SK-N-MC (cell line): Measurements from ENCODE around the gene INHBB.

Experiments
- EZH2 ChIP-seq: fragments of 200-600 bp; sonication (generic); IDR thresholded peaks from one replicate; pipeline ENCODE4 v1.6.1; 2017; ENCODE audit warnings: antibody characterized with exemption
- POLR2AphosphoS5 ChIP-seq: IDR thresholded peaks from 2 replicates; pipeline ENCODE4 v1.6.1; 2012; ENCODE audit warnings: mild to moderate bottlenecking, low read depth, low read length, borderline replicate concordance

- no peak for TF ChIP-seq POLR2AphosphoS5
- TF ChIP-seq EZH2 = no peak
Observed at GRCh38 chr2:120381192-120381591, 35.3 kb downstream of the INHBB start.
